ENCODE results near the gene CDKN2B-AS1. TPM values are rescaled to one million over a fixed set of nuclear protein-coding genes. Genes with fewer than 3 reads are reported as not detected.

CDKN2B-AS1 gene
- total and polyA plus RNA-seq, 2 of the 13 experiments (the other 11 are each of a cell fraction or from before 2014, with no cell fraction given) = 0.64 to 2.3 TPM

GRCh38 chr9:22100626-22101025 is 106.0 kb downstream of the CDKN2B-AS1 start:
- in situ Hi-C loops (cut with HindIII; ENCODE audit: extremely low pct_ligation_motif_present, low pct_unique_long_range_greater_than_20kb) (no loop called here), intact Hi-C loops (cut with micrococcal nuclease; ENCODE audit: unreplicated experiment) (no loop called here)
- Histone ChIP-seq H3K27ac (ENCODE audit: extremely low read length, insufficient read depth, low read length) (no peak overlapping the region), H3K27me3 (ENCODE audit: control insufficient read depth in 1 of 2, insufficient read depth in 2 of 2, low read length in 2 of 2) (no peaks in the 10 kb centered on the region), H3K4me3 (replicated peaks in 1 of 3; ENCODE audit: insufficient read depth in 1 of 3, low read depth in 2 of 3, low read length in 3 of 3) (no peak overlapping the region), H3K9ac (ENCODE audit: insufficient read depth, low read depth, low read length) (no peak overlapping the region), H3K36me3 (replicated peaks in 1 of 2; ENCODE audit: control insufficient read depth in 1 of 2, insufficient read depth in 2 of 2, low read length in 2 of 2) (no peaks in the 10 kb centered on the region), H3K9me3 (ENCODE audit: low read length) (no peaks in the 10 kb centered on the region), H3K4me1 (ENCODE audit: insufficient read depth, low read length) (no peaks in the 10 kb centered on the region), H4K20me1 (ENCODE audit: insufficient read depth, low read length) (no peaks in the 10 kb centered on the region; the same call in 1 of the 2 replicates), H3K4me2 (ENCODE audit: low read depth, low read length) (no peak overlapping the region), H3K79me2 (ENCODE audit: insufficient read depth, low read length) (no peaks in the 10 kb centered on the region), H2AFZ (ENCODE audit: low read length) (no peak overlapping the region)
- WGBS (ENCODE audit: low lambda C conversion rate) = 38% methylated on average over 2 of the region's 2 CpGs
- POLR2A ChIA-PET = no interaction called here
- ATAC-seq = peak; percentile 46; the same call in 1 of the 3 replicates
- TF ChIP-seq ATF1 (CRISPR knock-in tag; IDR thresholded peaks at IDR 0.05) (no peak), ZNF7 (CRISPR knock-in tag; IDR thresholded peaks at IDR 0.05) (peak; percentile 83)
- FAIRE-seq = no peak
- no peak for DNase-seq (ENCODE audit: low spot score)
- CTCF ChIA-PET (ENCODE audit: low intra/inter-chr PET ratio, low total read pairs) = no interaction called here
- no TSS peak for BruUV-seq (replicated peaks)

- ATAC-seq (no peak), DNase-seq (ENCODE audit: low spot score) (no peak), FAIRE-seq (no peak)
- Histone ChIP-seq H3K27me3 (ENCODE audit: control insufficient read depth in 1 of 2, insufficient read depth in 2 of 2, low read length in 2 of 2) (no peaks in the 10 kb centered on the region), H4K20me1 (ENCODE audit: insufficient read depth, low read length) (no peaks in the 10 kb centered on the region; the same call in 1 of the 2 replicates), H3K27ac (ENCODE audit: extremely low read length, insufficient read depth, low read length) (no peak overlapping the region), H3K9ac (ENCODE audit: insufficient read depth, low read depth, low read length) (no peak overlapping the region), H3K9me3 (ENCODE audit: low read length) (no peaks in the 10 kb centered on the region), H3K4me2 (ENCODE audit: low read depth, low read length) (no peak overlapping the region), H3K79me2 (ENCODE audit: insufficient read depth, low read length) (no peaks in the 10 kb centered on the region), H3K36me3 (replicated peaks in 1 of 2; ENCODE audit: control insufficient read depth in 1 of 2, insufficient read depth in 2 of 2, low read length in 2 of 2) (no peaks in the 10 kb centered on the region), H3K4me1 (ENCODE audit: insufficient read depth, low read length) (no peaks in the 10 kb centered on the region), H2AFZ (ENCODE audit: low read length) (no peak overlapping the region), H3K4me3 (replicated peaks in 1 of 3; ENCODE audit: insufficient read depth in 1 of 3, low read depth in 2 of 3, low read length in 3 of 3) (no peak overlapping the region)
- ChIA-PET CTCF (ENCODE audit: low intra/inter-chr PET ratio, low total read pairs) (no interaction called here), POLR2A (no interaction called here)
- intact Hi-C loops (cut with micrococcal nuclease; ENCODE audit: unreplicated experiment) = no loop called here
- in situ Hi-C loops (cut with HindIII; ENCODE audit: extremely low pct_ligation_motif_present, low pct_unique_long_range_greater_than_20kb) = no loop called here
- no TSS peak for BruUV-seq (replicated peaks)
- WGBS (ENCODE audit: low lambda C conversion rate) = 39% methylated on average over 4 of the region's 4 CpGs
- TF ChIP-seq ZBTB25 (CRISPR knock-in tag; IDR thresholded peaks at IDR 0.05) (no peak), ZBTB34 (CRISPR knock-in tag; IDR thresholded peaks at IDR 0.05) (no peak), ZFP91 (CRISPR knock-in tag; IDR thresholded peaks at IDR 0.05; ENCODE audit: borderline replicate concordance) (no peak), MAFF (IDR thresholded peaks at IDR 0.05; ENCODE audit: low read depth, low read length) (0 out of 2 replicates have a peak, but pooled peaks have one; percentile 7), SALL2 (CRISPR knock-in tag; IDR thresholded peaks at IDR 0.05) (no peak), SMARCE1 (IDR thresholded peaks at IDR 0.05; ENCODE audit: borderline replicate concordance) (no peak), YEATS2 (CRISPR knock-in tag; IDR thresholded peaks at IDR 0.05; ENCODE audit: borderline replicate concordance) (no peak), MAFK (conservative IDR thresholded peaks at IDR 0.05 in 1 of 2, IDR thresholded peaks at IDR 0.05 in 1 of 2; ENCODE audit: low read length in 2 of 2) (peak in 1 of 2 experiments; percentile 29; a peak in 1 of 4 replicates), ZNF644 (CRISPR knock-in tag; IDR thresholded peaks at IDR 0.05; ENCODE audit: low read depth) (no peak), HBP1 (CRISPR knock-in tag; IDR thresholded peaks at IDR 0.05; ENCODE audit: low read depth) (no peak)
Measured at GRCh38 chr9:22102146-22103053, 107.8 kb downstream of the CDKN2B-AS1 start.

Measured in HepG2 (cell line).